ENCODE data around the gene LCORL.
"Not testable (repeated sequence)": the region's sequence is repeated elsewhere in the genome, so short reads cannot be mapped to it uniquely, and the experiment has no call there.

Gene LCORL

GRCh38 chr4:18021720-18022571 is at the start of gene LCORL:
TSS of gene LCORL (minus strand) at chr4:18021755. CDS start at chr4:18021751, 4 bp downstream.
- DNase-seq (ENCODE audit: low read depth in 2 of 2, low spot score in 1 of 2): peak; percentile 70 to 83

GRCh38 chr4:18069810-18070209 is 48.3 kb upstream of the LCORL start:
- no peak for DNase-seq (ENCODE audit: low read depth in 2 of 2, low spot score in 1 of 2)

GRCh38 chr4:18067031-18067430 is 45.5 kb upstream of the LCORL start:
- no peak for DNase-seq (ENCODE audit: low read depth in 2 of 2, low spot score in 1 of 2)

GRCh38 chr4:18063079-18063478 is 41.5 kb upstream of the LCORL start:
- no peak for DNase-seq (ENCODE audit: low read depth in 2 of 2, low spot score in 1 of 2)

GRCh38 chr4:18057821-18058533 is 36.4 kb upstream of the LCORL start:
- DNase-seq (ENCODE audit: low read depth in 2 of 2, low spot score in 1 of 2): no peak

GRCh38 chr4:18056030-18056429 is 34.5 kb upstream of the LCORL start:
- no peak for DNase-seq (ENCODE audit: low read depth in 2 of 2, low spot score in 1 of 2)

- DNase-seq (ENCODE audit: low read depth in 2 of 2, low spot score in 1 of 2): no peak
Measured at GRCh38 chr4:18052158-18052557, 30.6 kb upstream of the LCORL start.

- no peak for DNase-seq (ENCODE audit: low read depth in 2 of 2, low spot score in 1 of 2)
Measured at GRCh38 chr4:18051281-18051680, 29.7 kb upstream of the LCORL start.

- DNase-seq (ENCODE audit: low read depth in 2 of 2, low spot score in 1 of 2): no peak
Measured at GRCh38 chr4:18050448-18050847, 28.9 kb upstream of the LCORL start.

GRCh38 chr4:18049446-18049845 is 27.9 kb upstream of the LCORL start:
- DNase-seq (ENCODE audit: low read depth in 2 of 2, low spot score in 1 of 2): no peak

GRCh38 chr4:18042754-18043153 is 21.2 kb upstream of the LCORL start:
- no peak for DNase-seq (ENCODE audit: low read depth in 2 of 2, low spot score in 1 of 2)

GRCh38 chr4:18042012-18042411 is 20.5 kb upstream of the LCORL start:
- DNase-seq (ENCODE audit: low read depth in 2 of 2, low spot score in 1 of 2): no peak

GRCh38 chr4:18041114-18041513 is 19.6 kb upstream of the LCORL start:
- no peak for DNase-seq (ENCODE audit: low read depth in 2 of 2, low spot score in 1 of 2)

- DNase-seq (ENCODE audit: low read depth in 2 of 2, low spot score in 1 of 2): no peak
Measured at GRCh38 chr4:18039113-18039512, 17.6 kb upstream of the LCORL start.

GRCh38 chr4:18036369-18036768 is 14.8 kb upstream of the LCORL start:
- DNase-seq (ENCODE audit: low read depth in 2 of 2, low spot score in 1 of 2): not testable (repeated sequence)

GRCh38 chr4:18034099-18034498 is 12.5 kb upstream of the LCORL start:
- DNase-seq (ENCODE audit: low read depth in 2 of 2, low spot score in 1 of 2): no peak

- DNase-seq (ENCODE audit: low read depth in 2 of 2, low spot score in 1 of 2): no peak
Measured at GRCh38 chr4:18033111-18034085, 11.8 kb upstream of the LCORL start.

- no peak for DNase-seq (ENCODE audit: low read depth in 2 of 2, low spot score in 1 of 2)
Measured at GRCh38 chr4:18025288-18025687, 3.7 kb upstream of the LCORL start.

GRCh38 chr4:18022572-18023050 is 1.1 kb upstream of the LCORL start:
- DNase-seq (ENCODE audit: low read depth in 2 of 2, low spot score in 1 of 2): no peak

GRCh38 chr4:18021470-18021719 is 160 bp downstream of the LCORL start:
- no peak for DNase-seq (ENCODE audit: low read depth in 2 of 2, low spot score in 1 of 2)
